Karpas-422 (cell line): ENCODE measurements around the gene TMEM131. TPM values are rescaled to one million over a fixed set of nuclear protein-coding genes. Genes with fewer than 3 reads are reported as not detected.

Source experiments
- DNase-seq: peaks from one replicate; pipeline ENCODE4 v3.0.0-alpha.2; 2015
- H2AFZ ChIP-seq: fragments of 200-600 bp; sonication (generic); 2 replicates; pipeline ENCODE4 v1.6.1; 2014; ENCODE audit warnings: antibody characterized with exemption, low read length, mixed read lengths
- H3K27ac ChIP-seq: fragments of 200-600 bp; sonication (generic); 2 replicates; pipeline ENCODE4 v1.5.1; 2014; ENCODE audit warnings: mild to moderate bottlenecking, low read length, moderate library complexity
- H3K27me3 ChIP-seq: fragments of 200-600 bp; sonication (generic); 2 replicates; pipeline ENCODE4 v1.6.1; 2014; ENCODE audit warnings: low read length, mixed read lengths
- H3K36me3 ChIP-seq: fragments of 200-600 bp; sonication (generic); 2 replicates; pipeline ENCODE4 v1.6.1; 2014; ENCODE audit warnings: low read length, mixed read lengths; ENCODE audit not compliant: insufficient read depth
- H3K4me1 ChIP-seq: fragments of 200-600 bp; sonication (generic); 2 replicates; pipeline ENCODE4 v1.6.1; 2014; ENCODE audit warnings: mild to moderate bottlenecking, low read length, mixed read lengths
- H3K4me2 ChIP-seq: fragments of 200-600 bp; sonication (generic); 2 replicates; pipeline ENCODE4 v1.6.1; 2014; ENCODE audit warnings: low read length, low read depth, mild to moderate bottlenecking; ENCODE audit not compliant: poor library complexity, severe bottlenecking
- H3K4me3 ChIP-seq: fragments of 200-600 bp; sonication (generic); 2 replicates; pipeline ENCODE4 v1.5.1; 2014; ENCODE audit warnings: mild to moderate bottlenecking, antibody characterized with exemption, low read length, mixed read lengths
- H3K79me2 ChIP-seq: fragments of 200-600 bp; sonication (generic); 2 replicates; pipeline ENCODE4 v1.6.1; 2014; ENCODE audit warnings: mild to moderate bottlenecking, low read length, mixed read lengths
- H3K9ac ChIP-seq: fragments of 200-600 bp; sonication (generic); 2 replicates; pipeline ENCODE4 v1.6.0; 2014; ENCODE audit warnings: low read length
- H3K9me2 ChIP-seq: fragments of 200-600 bp; sonication (generic), shearing (Covaris generic); replicated peaks from 2 replicates; pipeline ENCODE4 v1.6.0; 2014; ENCODE audit warnings: mild to moderate bottlenecking, low read length, moderate library complexity; ENCODE audit not compliant: insufficient read depth
- H3K9me3 ChIP-seq: fragments of 300-700, 200-600 bp; sonication (generic); 2 replicates; pipeline ENCODE4 v1.6.1; 2014; ENCODE audit warnings: low read length, mixed read lengths
- H4K20me1 ChIP-seq: fragments of 200-600 bp; sonication (generic); 2 replicates; pipeline ENCODE4 v1.6.1; 2014; ENCODE audit warnings: mild to moderate bottlenecking, antibody characterized with exemption, low read length, low read depth; ENCODE audit not compliant: insufficient read depth
- total RNA-seq: library from RNA; depleted of rRNA; stranded (reverse); fragments of >200 nt; shearing (Covaris generic); gene quantifications from 2 replicates; pipeline ENCODE4 v1.2.3, GENCODE V29; 2014; ENCODE audit warnings: low replicate concordance

The TMEM131 gene
- total RNA-seq, 1 experiment from 2014 or later = 20.9 TPM

- H3K79me2 ChIP-seq = no peaks in the 10 kb centered on the region
- no peaks in the 10 kb centered on the region for H3K36me3 ChIP-seq
- H4K20me1 ChIP-seq = no peaks in the 10 kb centered on the region
- no peak overlapping the region for H3K27ac ChIP-seq
- H3K9ac ChIP-seq = no peak overlapping the region
- no peak overlapping the region for H3K4me2 ChIP-seq
- H3K27me3 ChIP-seq = no peaks in the 10 kb centered on the region
- no peak overlapping the region for H3K4me3 ChIP-seq
- H3K4me1 ChIP-seq = peaks cover 14% of the 10 kb centered on the region
- no peaks in the 10 kb centered on the region for H3K9me2 ChIP-seq
- H2AFZ ChIP-seq = no peak overlapping the region
- no peaks in the 10 kb centered on the region for H3K9me3 ChIP-seq
- no peak for DNase-seq
Observed at GRCh38 chr2:97766567-97766966, 229.2 kb downstream of the TMEM131 start.

DNA sequence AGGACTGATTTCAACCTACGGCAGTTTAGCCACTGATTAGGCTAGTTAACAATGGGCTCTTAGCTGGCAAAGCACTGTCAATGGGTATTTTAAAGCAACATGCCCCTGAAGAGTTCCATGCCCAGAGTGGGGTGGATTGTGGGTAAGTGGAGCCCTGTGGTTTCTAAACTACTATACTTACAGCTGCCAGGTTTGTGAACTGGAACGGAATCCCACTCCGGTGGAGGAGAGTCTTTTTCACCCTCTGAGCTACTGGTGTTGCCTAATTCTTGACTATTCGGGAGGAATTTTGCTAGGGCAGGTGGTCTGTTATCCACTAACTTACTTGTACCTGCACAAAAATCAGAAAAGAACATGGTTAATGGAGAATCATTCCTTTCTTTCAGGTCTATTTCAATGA lies 229.8 kb downstream of the TMEM131 start:
- peaks cover 14% of the 10 kb centered on the region for H3K4me1 ChIP-seq

GRCh38 chr2:97764559-97765263 lies 231.0 kb downstream of the TMEM131 start:
- DNase-seq = no peak
- no peaks in the 10 kb centered on the region for H3K9me2 ChIP-seq
- no peak overlapping the region for H3K4me3 ChIP-seq
- peaks cover 14% of the 10 kb centered on the region for H3K4me1 ChIP-seq
- no peaks in the 10 kb centered on the region for H3K27me3 ChIP-seq
- H3K9ac ChIP-seq = no peak overlapping the region
- H3K79me2 ChIP-seq = no peaks in the 10 kb centered on the region
- no peaks in the 10 kb centered on the region for H3K36me3 ChIP-seq
- H3K27ac ChIP-seq = no peak overlapping the region
- H4K20me1 ChIP-seq = no peaks in the 10 kb centered on the region
- no peak overlapping the region for H2AFZ ChIP-seq
- H3K9me3 ChIP-seq = no peaks in the 10 kb centered on the region
- H3K4me2 ChIP-seq = no peak overlapping the region

More for the DNA sequence above, 229.8 kb downstream of the TMEM131 start:
- no peaks in the 10 kb centered on the region for H3K9me3 ChIP-seq
- H4K20me1 ChIP-seq = no peaks in the 10 kb centered on the region
- no peaks in the 10 kb centered on the region for H3K9me2 ChIP-seq
- no peak overlapping the region for H2AFZ ChIP-seq
- no peaks in the 10 kb centered on the region for H3K79me2 ChIP-seq
- no peaks in the 10 kb centered on the region for H3K27me3 ChIP-seq
- no peak overlapping the region for H3K4me3 ChIP-seq
- DNase-seq = no peak
- H3K27ac ChIP-seq = no peak overlapping the region
- H3K4me2 ChIP-seq = no peak overlapping the region
- H3K36me3 ChIP-seq = no peaks in the 10 kb centered on the region
- no peak overlapping the region for H3K9ac ChIP-seq

DNA sequence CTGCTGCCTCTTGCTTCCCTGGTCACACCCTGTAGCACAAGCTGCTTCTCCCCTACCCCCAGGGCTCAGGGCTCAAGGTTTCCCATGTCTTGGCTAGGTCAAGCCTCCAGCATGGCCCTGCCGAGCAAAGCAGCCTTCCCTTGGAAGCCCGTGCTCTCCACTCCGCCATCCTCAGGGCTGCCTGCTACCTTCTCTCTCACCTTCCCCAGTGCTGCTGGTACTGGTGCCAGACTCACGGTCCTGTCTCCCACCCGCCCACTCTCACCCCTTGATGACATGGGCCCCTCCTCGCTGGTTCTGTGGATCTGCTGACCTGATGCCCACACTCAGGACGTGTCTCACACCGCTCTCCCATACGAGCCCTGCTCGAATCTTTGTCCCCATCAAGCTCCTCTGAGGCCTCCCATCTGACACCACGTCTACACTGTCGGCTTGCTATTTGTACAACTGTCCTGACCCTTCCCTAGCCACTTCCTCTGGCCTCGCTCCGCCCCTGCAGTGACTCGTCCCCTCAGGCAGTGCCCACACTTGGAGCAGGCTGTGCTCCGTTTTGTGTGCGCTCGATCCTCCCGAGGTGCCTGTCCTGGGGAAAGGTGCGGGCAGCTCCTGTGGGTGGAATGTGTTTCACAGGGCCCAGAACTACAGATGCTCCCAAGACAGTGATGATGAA lies 232.4 kb downstream of the TMEM131 start:
- Histone ChIP-seq H3K36me3 (peaks cover 4% of the 10 kb centered on the region; the same call in 1 of the 2 replicates), H3K79me2 (no peaks in the 10 kb centered on the region), H3K9me3 (no peaks in the 10 kb centered on the region), H3K27ac (no peak overlapping the region), H2AFZ (no peak overlapping the region), H3K9me2 (no peaks in the 10 kb centered on the region), H3K9ac (no peak overlapping the region), H3K4me1 (peaks cover 8% of the 10 kb centered on the region), H4K20me1 (no peaks in the 10 kb centered on the region), H3K4me3 (no peak overlapping the region), H3K27me3 (no peaks in the 10 kb centered on the region), H3K4me2 (no peak overlapping the region)
- DNase-seq = no peak

- no peaks in the 10 kb centered on the region for H4K20me1 ChIP-seq
- no peaks in the 10 kb centered on the region for H3K27me3 ChIP-seq
- H3K9ac ChIP-seq = no peak overlapping the region
- no peaks in the 10 kb centered on the region for H3K9me2 ChIP-seq
- no peak overlapping the region for H3K4me2 ChIP-seq
- no peaks in the 10 kb centered on the region for H3K79me2 ChIP-seq
- peaks cover 5% of the 10 kb centered on the region for H3K4me1 ChIP-seq
- H3K27ac ChIP-seq = no peak overlapping the region
- DNase-seq = no peak
- H2AFZ ChIP-seq = no peak overlapping the region
- H3K9me3 ChIP-seq = no peaks in the 10 kb centered on the region
- no peak overlapping the region for H3K4me3 ChIP-seq
- peaks cover 4% of the 10 kb centered on the region; the same call in 1 of the 2 replicates for H3K36me3 ChIP-seq
Observed at GRCh38 chr2:97761192-97761591, 234.6 kb downstream of the TMEM131 start.

GRCh38 chr2:97760480-97761049 lies 235.2 kb downstream of the TMEM131 start:
- peaks cover 4% of the 10 kb centered on the region; the same call in 1 of the 2 replicates for H3K36me3 ChIP-seq
- H3K4me1 ChIP-seq = peaks cover 5% of the 10 kb centered on the region
- no peaks in the 10 kb centered on the region for H3K9me3 ChIP-seq
- no peak overlapping the region for H3K27ac ChIP-seq
- H4K20me1 ChIP-seq = no peaks in the 10 kb centered on the region
- no peak overlapping the region for H3K9ac ChIP-seq
- H2AFZ ChIP-seq = no peak overlapping the region
- no peak overlapping the region for H3K4me2 ChIP-seq
- H3K79me2 ChIP-seq = no peaks in the 10 kb centered on the region
- no peak overlapping the region for H3K4me3 ChIP-seq
- DNase-seq = no peak
- H3K27me3 ChIP-seq = no peaks in the 10 kb centered on the region
- no peaks in the 10 kb centered on the region for H3K9me2 ChIP-seq

GRCh38 chr2:97759727-97760407 lies 235.9 kb downstream of the TMEM131 start:
- Histone ChIP-seq H3K27me3 (no peaks in the 10 kb centered on the region), H2AFZ (no peak overlapping the region), H3K36me3 (peaks cover 4% of the 10 kb centered on the region; the same call in 1 of the 2 replicates), H3K27ac (no peak overlapping the region), H3K9me2 (no peaks in the 10 kb centered on the region), H3K9me3 (no peaks in the 10 kb centered on the region), H3K9ac (no peak overlapping the region), H3K4me3 (no peak overlapping the region), H3K79me2 (no peaks in the 10 kb centered on the region), H4K20me1 (no peaks in the 10 kb centered on the region), H3K4me2 (no peak overlapping the region), H3K4me1 (peaks cover 5% of the 10 kb centered on the region)
- DNase-seq = no peak
